K562 (cell line): Measurements from ENCODE around the gene USP31. TPM values are rescaled to one million over a fixed set of nuclear protein-coding genes. Genes with fewer than 3 reads are reported as not detected.

Experiments
- ATAC-seq: fragments of 200-7000 bp; cut with Tn5 transposase; 3 replicates; pipeline ENCODE4 v1.9.1; 2020; ENCODE audit warnings: moderate library complexity
- BruUV-seq: library from RNA; stranded (reverse); fragments of 400-500 nt; replicated peaks from 2 replicates; lab custom pipeline; 2021; lab: Mats Ljungman, UMichigan
- CTCF ChIA-PET: fragments of 300-600 bp; formaldehyde crosslinking; extraction: SDS; loops from one replicate; lab custom pipeline; 2021; ENCODE audit warnings: low intra/inter-chr PET ratio; lab: Yijun Ruan, JAX
- POLR2A ChIA-PET: fragments of 300-600, 350-650 bp; sonication (Branson Sonifier 250); formaldehyde crosslinking; extraction: SDS; loops from one replicate; lab custom pipeline; 2021; ENCODE audit warnings: antibody characterized with exemption, inconsistent platforms; lab: Yijun Ruan, JAX
- DNase-seq, 4 experiments: peaks; one replicate each; pipeline versions ENCODE4 v3.0.0 to v3.0.0-alpha.2; 2011 to 2018; ENCODE audit warnings: low spot score in 3 of 4, mixed read lengths in 3 of 4; ENCODE audit errors: extremely low read depth in 1 of 4
- FAIRE-seq: peaks from 2 replicates; lab custom pipeline; 2011; peaks lifted over from hg19 to GRCh38; lab: Jason Lieb, UNC
- H2AFZ ChIP-seq: 2 replicates; pipeline ENCODE4 v1.6.0; 2011; ENCODE audit warnings: low read depth, low read length, control low read depth, inconsistent platforms
- H3K27ac ChIP-seq: fragments of 200-600 bp; 3 replicates; pipeline ENCODE4 v1.8.0; 2011; ENCODE audit warnings: low read depth, mild to moderate bottlenecking, control low read depth, inconsistent platforms, low read length, moderate library complexity, mixed read lengths; ENCODE audit errors: extremely low read depth
- H3K27me3 ChIP-seq, 2 experiments: fragments of 300-600 bp in 1 of 2; 2 replicates in 1 of 2; 3 replicates in 1 of 2; pipeline versions ENCODE4 v1.6.0 to v1.8.0; 2011; ENCODE audit warnings: inconsistent platforms in 2 of 2, low read length in 2 of 2, mild to moderate bottlenecking in 1 of 2, mixed read lengths in 1 of 2, moderate library complexity in 1 of 2; ENCODE audit not compliant: control insufficient read depth in 2 of 2, insufficient read depth in 2 of 2
- H3K36me3 ChIP-seq: fragments of 300-600 bp; 3 replicates; pipeline ENCODE4 v1.8.0; 2011; ENCODE audit warnings: mild to moderate bottlenecking, low read length, inconsistent platforms; ENCODE audit not compliant: control insufficient read depth, insufficient read depth
- H3K4me1 ChIP-seq, 2 experiments: fragments of 200-600 bp in 1 of 2; replicated peaks in 1 of 2; 2 replicates in 1 of 2; 3 replicates in 1 of 2; pipeline versions ENCODE4 v1.5.1 to v1.8.0; 2011; ENCODE audit warnings: inconsistent platforms in 2 of 2, low read length in 2 of 2, mild to moderate bottlenecking in 1 of 2, mixed read lengths in 1 of 2, moderate library complexity in 1 of 2; ENCODE audit not compliant: control insufficient read depth in 2 of 2, insufficient read depth in 2 of 2
- H3K4me2 ChIP-seq: 2 replicates; pipeline ENCODE4 v1.6.1; 2011; ENCODE audit warnings: low read length, control low read depth, inconsistent platforms, mixed read lengths; ENCODE audit not compliant: insufficient read depth
- H3K4me3 ChIP-seq: fragments of 200-600 bp; sonication (generic), shearing (Covaris generic); 2 replicates; pipeline ENCODE4 v1.5.1; 2016; ENCODE audit warnings: control low read depth, inconsistent platforms
- H3K79me2 ChIP-seq: fragments of 200-600 bp; 3 replicates; pipeline ENCODE4 v1.8.0; 2011; ENCODE audit warnings: low read length, inconsistent platforms; ENCODE audit not compliant: control insufficient read depth, insufficient read depth
- H3K9ac ChIP-seq, 2 experiments: 2 replicates each; pipeline versions ENCODE4 v1.6.0 to v1.6.1; 2011; ENCODE audit warnings: low read depth in 2 of 2, low read length in 2 of 2, control low read depth in 1 of 2, inconsistent platforms in 1 of 2, mild to moderate bottlenecking in 1 of 2, mixed read lengths in 1 of 2; ENCODE audit not compliant: insufficient read depth in 1 of 2
- H3K9me1 ChIP-seq: one replicate; pipeline ENCODE4 v1.6.0; 2011; ENCODE audit warnings: inconsistent platforms, mild to moderate bottlenecking, low read length, moderate library complexity; ENCODE audit not compliant: control insufficient read depth, insufficient read depth
- H3K9me3 ChIP-seq: replicated peaks from 2 replicates; pipeline ENCODE4 v1.5.1; 2011; ENCODE audit warnings: low read depth, low read length, inconsistent platforms; ENCODE audit not compliant: control insufficient read depth, insufficient read depth
- H4K20me1 ChIP-seq: replicated peaks from 2 replicates; pipeline ENCODE4 v1.6.1; 2011; ENCODE audit warnings: low read length, inconsistent platforms, mixed read lengths; ENCODE audit not compliant: control insufficient read depth, insufficient read depth
- EP400 ChIP-seq: fragments of 450-650 bp; IDR thresholded peaks from 2 replicates; pipeline ENCODE4 v1.6.1; 2017; ENCODE audit warnings: antibody characterized with exemption, mild to moderate bottlenecking, moderate library complexity
- ESRRB ChIP-seq: fragments of 250-450 bp; sonication (Bioruptor Pico); IDR thresholded peaks from 2 replicates; pipeline ENCODE4 v1.5.0; 2020; ENCODE audit warnings: mild to moderate bottlenecking, moderate library complexity, borderline replicate concordance
- NR2C2 ChIP-seq, 2 experiments: fragments of 200-800 bp in 1 of 2; sonication (Bioruptor generic) in 1 of 2; sonication (generic) in 1 of 2; formaldehyde crosslinking in 1 of 2; IDR thresholded peaks; 2 replicates each; pipeline versions ENCODE4 v1.6.1 to v1.8.0; 2016 to 2022; ENCODE audit warnings: mild to moderate bottlenecking in 1 of 2, missing compliant biosample characterization in 1 of 2, missing genetic modification characterization in 1 of 2, missing genetic modification reagents in 1 of 2
- SETDB1 ChIP-seq: IDR thresholded peaks from one replicate; pipeline ENCODE4 v1.6.1; 2012; ENCODE audit warnings: low read length, control low read depth, inconsistent platforms
- TBL1XR1 ChIP-seq, 2 experiments: IDR thresholded peaks; 2 replicates each; pipeline ENCODE4 v1.6.1; 2012; ENCODE audit warnings: improper control_type of control experiment in 2 of 2, low read length in 2 of 2, mild to moderate bottlenecking in 1 of 2
- ZNF12 ChIP-seq: sonication (generic); formaldehyde crosslinking; IDR thresholded peaks from 2 replicates; pipeline ENCODE4 v1.4.0; 2020; ENCODE audit warnings: mild to moderate bottlenecking, missing genetic modification reagents
- WGBS: fragments of 100-300 bp; shearing (Covaris generic); methylation state at CpG from one replicate; pipeline ENCODE4 v1.1.6; 2016; ENCODE audit warnings: low coverage, mixed read lengths; ENCODE audit not compliant: insufficient coverage; ENCODE audit errors: missing lambda C conversion rate; 5-methylcytosine and 5-hydroxymethylcytosine counted together
- in situ Hi-C: fragments of 300-500 bp; cut with MboI; formaldehyde crosslinking; loops from 4 replicates; pipeline ENCODE4 v1.15.0; 2018; ENCODE audit warnings: inconsistent platforms, mixed read lengths
- intact Hi-C: fragments of 100-400 bp; cut with micrococcal nuclease; formaldehyde crosslinking; loops from 2 replicates; pipeline ENCODE4 v1.14.2; 2022
- polyA plus RNA-seq, 8 experiments: library from polyadenylated mRNA; depleted of rRNA in 4 of 8; stranded (reverse) in 5 of 8; unstranded in 3 of 8; fragments of >200 nt; fragmentation: Nextera tagmentation in 2 of 8; fragmentation: Illumina TruSeq in 1 of 8; extraction: Ambion mirVana in 2 of 8; extraction: Trizol in 1 of 8; gene quantifications; 2 replicates each; pipeline versions ENCODE4 v1.2.1 to v1.2.3, GENCODE V29; 2011 to 2014; ENCODE audit warnings: inconsistent platforms in 1 of 8, missing spikeins in 1 of 8
- total RNA-seq, 7 experiments: library from RNA; depleted of rRNA in 6 of 7; stranded (reverse); fragments of >200 nt in 6 of 7; fragmentation: Illumina TruSeq in 2 of 7; extraction: Trizol in 2 of 7; gene quantifications; 2 replicates each; pipeline versions ENCODE4 v1.2.1 to v1.2.3, GENCODE V29; 2011 to 2021; ENCODE audit warnings: low replicate concordance in 1 of 7

The USP31 gene
- total and polyA plus RNA-seq, 9 of the 15 experiments (the other 6 are each of a cell fraction or from before 2014, with no cell fraction given), result 0.56 to 4.9 (median 2.9) TPM

- intact Hi-C loops (no loop called here), in situ Hi-C loops (no loop called here)
- WGBS, result 0% methylated on average over 4 of the region's 4 CpGs
- ChIA-PET POLR2A (no interaction called here), CTCF (no interaction called here)
- H3K36me3 ChIP-seq, result no peaks in the 10 kb centered on the region
- H4K20me1 ChIP-seq, result no peaks in the 10 kb centered on the region
- H3K27me3 ChIP-seq, result no peaks in the 10 kb centered on the region
- H3K9me1 ChIP-seq, result no peaks in the 10 kb centered on the region
- H3K4me2 ChIP-seq, result no peak overlapping the region
- no peak overlapping the region for H3K9ac ChIP-seq
- no peaks in the 10 kb centered on the region for H3K4me1 ChIP-seq
- no peaks in the 10 kb centered on the region for H3K79me2 ChIP-seq
- BruUV-seq, result no TSS peak
- DNase-seq (no peak), FAIRE-seq (no peak), ATAC-seq (no peak)
- H3K4me3 ChIP-seq, result no peak overlapping the region
- H3K27ac ChIP-seq, result no peak overlapping the region
- no peaks in the 10 kb centered on the region; the same call in 1 of the 2 replicates for H3K9me3 ChIP-seq
- H2AFZ ChIP-seq, result no peak overlapping the region
- no peak for TF ChIP-seq ESRRB (CRISPR knock-in tag)
- no peak for TF ChIP-seq NR2C2 (CRISPR knock-in tag; IDR thresholded peaks at IDR 0.05)
- no peak for TF ChIP-seq NR2C2 (tag; IDR thresholded peaks at IDR 0.05)
- TF ChIP-seq EP400, result no peak
- no peak for TF ChIP-seq SETDB1
Observed at GRCh38 chr16:23040246-23040645, 109.0 kb downstream of the USP31 start.

DNA sequence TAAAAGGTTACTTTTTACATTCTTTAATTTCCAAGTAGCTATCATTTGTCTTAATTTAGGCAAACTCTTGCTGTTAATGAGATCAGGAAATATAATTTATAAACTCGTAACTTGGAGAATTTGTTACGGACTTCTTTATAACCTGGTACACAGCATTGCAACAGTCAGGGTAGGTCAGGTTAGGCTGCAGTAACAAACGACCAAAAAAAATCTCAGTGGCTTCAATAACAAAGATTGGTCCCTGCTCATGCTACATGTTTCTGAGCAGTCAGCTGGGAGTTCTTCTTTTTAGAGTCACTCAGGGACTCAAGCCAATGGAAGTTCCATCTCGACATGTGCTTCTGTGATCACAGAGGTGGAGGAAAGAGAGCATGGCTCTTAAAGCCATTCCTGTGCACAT is 110.1 kb downstream of the USP31 start:
- H3K27me3 ChIP-seq, result no peaks in the 10 kb centered on the region
- H2AFZ ChIP-seq, result no peak overlapping the region
- 0% methylated on average over 4 of the region's 4 CpGs for WGBS
- no peaks in the 10 kb centered on the region for H3K4me1 ChIP-seq
- no peak overlapping the region for H3K9ac ChIP-seq
- POLR2A ChIA-PET, result no interaction called here
- no peaks in the 10 kb centered on the region for H3K79me2 ChIP-seq
- CTCF ChIA-PET, result no interaction called here
- H3K9me1 ChIP-seq, result no peaks in the 10 kb centered on the region
- in situ Hi-C loops, result no loop called here
- H3K4me3 ChIP-seq, result no peak overlapping the region
- no peak for DNase-seq
- H3K4me2 ChIP-seq, result no peak overlapping the region
- H4K20me1 ChIP-seq, result no peaks in the 10 kb centered on the region
- BruUV-seq, result no TSS peak
- TF ChIP-seq ZNF12 (CRISPR knock-in tag), result peak; percentile 58; the same call in 1 of the 2 replicates
- no peak for TF ChIP-seq TBL1XR1 (IDR thresholded peaks at IDR 0.05; ENCODE audit: low read length in 2 of 2)
- TF ChIP-seq, all 486 proteins: peak for 1
- Histone ChIP-seq H3K27ac (no peak overlapping the region), H3K9me3 (no peaks in the 10 kb centered on the region), H3K36me3 (no peaks in the 10 kb centered on the region)
- ATAC-seq, result no peak
- no peak for FAIRE-seq
- intact Hi-C loops, result no loop called here
